Measurements from ENCODE around the gene CHFR. TPM values are rescaled to one million over a fixed set of nuclear protein-coding genes. Genes with fewer than 3 reads are reported as not detected.

The CHFR gene
- total RNA-seq, 1 experiment from 2014 or later: 74.0 TPM

- H3K27ac ChIP-seq (ENCODE audit: low read length): no peak overlapping the region
- H3K4me3 ChIP-seq (ENCODE audit: low read depth in 2 of 2, low read length in 2 of 2): no peak overlapping the region
- ChIA-PET POLR2A (no interaction called here), CTCF (no interaction called here)
- H3K27me3 ChIP-seq (ENCODE audit: control insufficient read depth, insufficient read depth, low read length): no peaks in the 10 kb centered on the region
- peak; percentile 54 for ATAC-seq
- DNase-seq (ENCODE audit: low read depth, low spot score): no peak
- H3K36me3 ChIP-seq (ENCODE audit: control insufficient read depth, insufficient read depth, low read length): peaks cover 10% of the 10 kb centered on the region
- no peaks in the 10 kb centered on the region for H3K4me1 ChIP-seq (ENCODE audit: control insufficient read depth, insufficient read depth, low read length)
- BruUV-seq (replicated peaks): no TSS peak
- in situ Hi-C loops (cut with HindIII; ENCODE audit: low pct_unique_long_range_greater_than_20kb, low sequenced_read_pairs) (no loop called here), intact Hi-C loops (cut with micrococcal nuclease; ENCODE audit: unreplicated experiment) (no loop called here)
- TF ChIP-seq TCF7L2 (IDR thresholded peaks at IDR 0.05; ENCODE audit: low read depth, low read length): no peak
- TF ChIP-seq CTCF (IDR thresholded peaks at IDR 0.05): no peak
- H3K9me3 ChIP-seq (ENCODE audit: control insufficient read depth, insufficient read depth, low read depth, low read length): no peaks in the 10 kb centered on the region
Measured at GRCh38 chr12:132838410-132839080, 48.9 kb downstream of the CHFR start.

- ChIA-PET CTCF (no interaction called here), POLR2A (no interaction called here)
- no TSS peak for BruUV-seq (replicated peaks)
- peak; percentile 50 for ATAC-seq
- no peak for TF ChIP-seq CTCF (IDR thresholded peaks at IDR 0.05)
- TF ChIP-seq REST (IDR thresholded peaks at IDR 0.05; ENCODE audit: insufficient read depth in 1 of 2, low read depth in 2 of 2, low read length in 1 of 2): no peak
- TF ChIP-seq TCF7L2 (IDR thresholded peaks at IDR 0.05; ENCODE audit: low read depth, low read length): no peak
- TF ChIP-seq POLR2AphosphoS5 (IDR thresholded peaks at IDR 0.05; ENCODE audit: low read depth, low read length): no peak
- no peak for TF ChIP-seq SIN3A (IDR thresholded peaks at IDR 0.05; ENCODE audit: borderline replicate concordance, insufficient read depth, low read depth, low read length)
- intact Hi-C loops (cut with micrococcal nuclease; ENCODE audit: unreplicated experiment): no loop called here
- DNase-seq (ENCODE audit: low read depth, low spot score): no peak
- no peaks in the 10 kb centered on the region for H3K9me3 ChIP-seq (ENCODE audit: control insufficient read depth, insufficient read depth, low read depth, low read length)
- in situ Hi-C loops (cut with HindIII; ENCODE audit: low pct_unique_long_range_greater_than_20kb, low sequenced_read_pairs): no loop called here
- no peak overlapping the region for H3K27ac ChIP-seq (ENCODE audit: low read length)
- no peak overlapping the region for H3K4me3 ChIP-seq (ENCODE audit: low read depth in 2 of 2, low read length in 2 of 2)
- no peaks in the 10 kb centered on the region for H3K4me1 ChIP-seq (ENCODE audit: control insufficient read depth, insufficient read depth, low read length)
- H3K36me3 ChIP-seq (ENCODE audit: control insufficient read depth, insufficient read depth, low read length): peaks cover 10% of the 10 kb centered on the region
- no peaks in the 10 kb centered on the region for H3K27me3 ChIP-seq (ENCODE audit: control insufficient read depth, insufficient read depth, low read length)
Measured at GRCh38 chr12:132837693-132838409, 49.6 kb downstream of the CHFR start.

Measured in Panc1 (cell line).